Inferior parietal cortex (tissue), 1 donor: ENCODE measurements around the gene NR2C1.

Experiments
- DNase-seq: peaks from one replicate; pipeline ENCODE4 v3.0.0-alpha.2; 2016; ENCODE audit errors: extremely low spot score

The NR2C1 gene

GRCh38 chr12:95083938-95084337, 10.5 kb upstream of the NR2C1 start:
- no peak for DNase-seq

DNA sequence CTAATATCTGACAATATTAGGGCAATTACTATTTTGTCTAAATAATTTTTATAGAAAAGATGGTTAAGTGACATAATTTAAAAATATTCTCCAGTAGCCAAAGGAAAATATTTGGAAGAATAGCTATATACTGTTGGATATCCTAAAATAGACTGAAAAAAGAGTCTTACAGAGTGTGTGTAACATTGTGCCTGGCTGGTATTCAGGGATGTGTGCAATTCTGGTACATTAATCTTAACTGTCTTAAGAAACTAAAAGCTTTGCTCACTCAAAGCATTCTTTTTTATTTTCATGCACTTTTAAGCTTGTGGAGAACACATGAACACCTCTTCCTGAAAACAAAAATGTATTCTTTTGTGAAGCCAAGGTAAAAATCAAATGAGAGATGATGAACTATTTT, 10.1 kb upstream of the NR2C1 start:
- DNase-seq, result no peak

GRCh38 chr12:95077341-95077740, 3.9 kb upstream of the NR2C1 start:
- DNase-seq, result no peak

GRCh38 chr12:95074766-95075165, 1.3 kb upstream of the NR2C1 start:
- DNase-seq, result no peak

GRCh38 chr12:95073698-95074520, 491 bp upstream of the NR2C1 start:
- no peak for DNase-seq

DNA sequence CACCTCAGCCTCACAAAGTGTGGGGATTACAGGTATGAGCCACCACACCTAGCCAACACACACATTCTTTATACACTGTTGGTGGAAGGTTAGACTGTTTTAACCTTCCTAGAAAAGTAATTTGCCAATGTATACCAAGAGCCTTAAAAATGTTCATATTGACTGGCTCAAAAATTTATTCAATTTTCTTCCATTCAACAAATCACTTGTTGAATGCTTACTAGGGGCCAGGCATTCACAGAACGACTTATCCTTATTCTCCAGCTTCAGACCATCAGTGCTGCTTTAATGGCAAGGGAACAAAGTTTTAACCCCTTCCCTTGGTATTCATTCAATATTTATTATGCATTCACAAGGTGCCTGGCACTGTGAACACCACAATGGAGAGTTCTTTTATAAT, 3.0 kb downstream of the NR2C1 start:
- no peak for DNase-seq

DNA sequence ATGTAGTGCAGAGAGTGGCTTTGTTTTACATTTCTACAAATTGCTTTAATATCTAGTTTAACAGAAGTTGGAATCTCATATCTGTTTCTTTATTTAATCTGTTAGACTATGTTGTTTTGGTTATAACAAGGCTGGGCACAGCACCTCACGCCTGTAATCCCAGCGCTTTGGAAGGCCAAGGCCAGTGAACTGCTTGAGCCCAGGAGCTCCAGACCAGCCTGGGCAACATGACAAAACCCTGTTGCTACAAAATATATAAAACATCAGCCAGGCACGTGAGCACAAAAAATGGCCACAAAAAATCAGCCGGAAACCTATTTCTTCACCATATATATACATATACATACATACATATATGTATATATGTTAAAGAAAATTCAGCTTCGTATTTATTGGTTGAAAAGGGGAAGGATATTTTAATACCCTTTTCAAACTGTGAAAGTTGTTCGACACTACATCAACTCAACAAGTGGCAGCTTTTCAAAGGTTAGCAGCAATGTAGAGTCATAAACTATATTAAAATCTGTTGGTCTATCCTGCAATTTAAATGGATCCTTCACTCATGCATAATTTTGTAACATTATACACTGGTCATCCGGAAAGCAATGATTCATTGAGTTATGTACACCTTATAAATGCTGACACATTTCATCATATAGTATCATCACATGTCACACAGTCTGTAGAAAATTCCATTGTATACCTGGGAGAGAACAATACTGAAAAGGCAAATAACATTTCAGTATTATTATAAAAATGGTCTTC, 7.1 kb downstream of the NR2C1 start:
- DNase-seq, result no peak

DNA sequence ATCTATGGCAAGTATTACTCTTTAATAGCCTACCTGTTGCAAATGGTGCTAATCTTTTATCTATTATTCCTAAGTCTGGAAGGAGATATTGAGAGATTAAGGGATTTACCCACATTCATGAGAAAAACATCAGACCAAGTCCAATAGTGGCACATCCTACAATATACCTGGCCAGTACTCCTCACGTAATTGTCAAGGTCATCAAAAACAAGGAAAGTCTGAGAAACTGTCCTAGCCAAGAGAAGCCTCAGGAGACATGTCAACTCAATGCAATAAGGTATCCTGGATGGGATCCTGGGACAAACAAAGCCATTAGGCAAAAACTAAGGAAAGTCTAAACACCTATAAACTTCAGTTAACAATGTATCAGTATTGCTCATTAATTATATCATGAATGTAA, 12.5 kb downstream of the NR2C1 start:
- no peak for DNase-seq

GRCh38 chr12:95059984-95060383, 13.4 kb downstream of the NR2C1 start:
- DNase-seq, result no peak

GRCh38 chr12:95057424-95057823, 16.0 kb downstream of the NR2C1 start:
- DNase-seq, result no peak

DNA sequence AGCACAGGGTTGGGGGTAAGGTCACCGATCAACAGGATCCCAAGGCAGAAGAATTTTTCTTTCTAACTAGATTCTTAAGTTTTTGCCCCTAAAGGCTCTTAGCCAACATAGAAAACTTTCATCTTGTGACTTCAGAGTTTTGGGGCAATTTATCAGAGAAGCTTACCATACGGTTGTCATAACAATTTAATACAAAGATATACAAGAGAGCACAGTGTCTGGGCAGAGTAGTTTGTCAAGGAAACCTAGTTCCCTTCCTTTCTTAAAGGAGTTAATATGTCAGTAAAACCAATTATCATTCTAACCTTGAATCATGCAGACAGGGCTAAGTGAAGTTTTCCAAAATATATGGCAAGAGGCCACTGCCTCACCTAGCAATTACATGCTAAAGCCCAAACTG, 18.4 kb downstream of the NR2C1 start:
- no peak for DNase-seq

- DNase-seq, result no peak
These were observed 19.2 kb downstream of the NR2C1 start for GRCh38 chr12:95054206-95054605.

DNA sequence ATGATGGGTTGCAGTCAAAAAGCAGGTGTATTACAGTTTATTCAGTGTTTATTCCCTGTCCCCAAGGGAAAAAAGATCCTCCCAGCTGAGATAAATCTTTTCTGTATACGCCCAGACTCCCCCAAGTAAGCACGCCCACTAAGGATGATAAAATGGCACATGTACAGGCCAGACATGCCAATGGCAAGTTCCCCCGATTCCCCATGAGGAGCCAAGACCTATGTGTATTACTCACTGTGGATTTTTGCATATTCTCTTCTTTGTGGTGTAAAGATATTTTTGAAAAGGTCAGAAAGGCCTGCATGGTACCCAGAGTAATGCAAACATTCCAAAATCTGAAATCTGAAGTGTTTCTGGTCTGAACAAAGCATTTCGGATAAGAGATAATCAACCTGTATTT, 22.2 kb downstream of the NR2C1 start:
- no peak for DNase-seq

DNA sequence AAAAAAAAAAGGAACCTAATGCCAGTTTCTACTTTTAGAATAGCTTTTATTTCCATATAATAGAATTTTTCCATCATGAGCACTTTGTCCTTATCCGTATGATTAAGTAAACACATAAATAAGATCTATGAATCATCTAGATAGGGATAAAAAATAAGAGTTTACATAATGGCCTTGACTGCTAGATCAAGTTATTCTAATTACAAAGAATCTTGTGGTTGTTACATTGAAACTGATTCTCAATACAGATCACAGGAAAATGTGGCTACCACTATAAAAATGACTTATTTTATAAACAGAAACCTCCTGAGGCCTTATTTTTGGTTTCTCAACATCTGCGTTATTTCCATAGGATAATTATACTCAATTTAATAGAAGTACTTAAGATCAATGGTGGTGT, 35.5 kb downstream of the NR2C1 start:
- DNase-seq, result no peak

DNA sequence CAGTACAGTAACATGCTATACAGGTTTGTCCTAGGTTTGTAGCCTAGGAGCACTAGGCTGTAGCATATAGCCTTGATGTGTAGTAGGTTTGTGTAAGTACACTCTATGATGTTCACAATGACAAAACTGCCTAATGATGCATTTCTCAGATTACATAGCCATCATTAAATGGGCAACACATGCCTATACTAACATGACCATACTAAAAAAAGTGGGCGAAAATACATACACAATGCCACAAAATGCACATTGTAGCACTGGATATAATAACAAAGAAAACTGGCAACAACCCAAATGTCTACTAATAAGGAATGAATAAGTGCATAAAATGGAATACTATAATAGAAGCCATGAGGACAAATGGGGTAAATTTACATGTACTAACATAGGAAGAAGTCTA, 38.7 kb downstream of the NR2C1 start:
- DNase-seq, result no peak

GRCh38 chr12:95022477-95022876, 50.9 kb downstream of the NR2C1 start:
- no peak for DNase-seq

- no peak for DNase-seq
These were observed 55.9 kb downstream of the NR2C1 start for GRCh38 chr12:95017482-95017881.

GRCh38 chr12:95016120-95016519, 57.3 kb downstream of the NR2C1 start:
- no peak for DNase-seq

DNA sequence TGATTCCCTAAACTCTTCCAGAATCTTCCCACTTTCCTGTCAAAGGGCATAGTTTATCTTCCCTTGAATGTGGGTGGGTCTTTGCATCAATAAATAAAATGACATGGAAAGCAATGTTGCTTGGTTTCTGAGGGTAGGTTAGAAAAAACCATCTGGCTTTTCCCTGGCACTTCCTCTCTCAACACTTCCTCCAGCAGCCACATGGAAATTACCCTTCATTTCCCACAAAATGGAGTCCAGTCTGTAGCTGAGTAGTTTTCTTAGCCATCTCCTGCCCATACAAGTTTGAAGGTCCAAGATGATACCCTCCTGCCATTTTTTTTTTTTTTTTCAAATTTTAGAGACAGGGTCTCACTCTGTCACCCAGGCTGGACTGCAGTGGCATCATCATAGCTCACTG, 58.9 kb downstream of the NR2C1 start:
- DNase-seq, result no peak

DNA sequence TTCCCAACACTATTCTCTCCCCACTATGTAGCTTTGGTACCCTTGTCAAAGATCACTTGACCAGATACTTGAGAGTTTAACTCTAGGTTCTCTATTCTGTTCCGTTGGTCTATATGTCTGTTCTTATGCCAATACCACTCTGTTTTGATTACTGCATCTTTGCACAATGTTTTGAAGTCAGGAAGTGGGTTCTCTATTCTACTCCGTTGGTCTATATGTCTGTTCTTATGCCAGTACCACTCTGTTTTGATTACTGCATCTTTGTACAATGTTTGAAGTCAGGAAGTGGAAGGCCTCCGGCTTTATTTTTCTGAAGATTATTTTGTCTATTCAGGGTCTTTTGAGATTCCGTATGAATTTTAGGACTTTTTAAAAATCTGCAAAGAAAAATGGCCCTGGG, 67.2 kb downstream of the NR2C1 start:
- no peak for DNase-seq

DNA sequence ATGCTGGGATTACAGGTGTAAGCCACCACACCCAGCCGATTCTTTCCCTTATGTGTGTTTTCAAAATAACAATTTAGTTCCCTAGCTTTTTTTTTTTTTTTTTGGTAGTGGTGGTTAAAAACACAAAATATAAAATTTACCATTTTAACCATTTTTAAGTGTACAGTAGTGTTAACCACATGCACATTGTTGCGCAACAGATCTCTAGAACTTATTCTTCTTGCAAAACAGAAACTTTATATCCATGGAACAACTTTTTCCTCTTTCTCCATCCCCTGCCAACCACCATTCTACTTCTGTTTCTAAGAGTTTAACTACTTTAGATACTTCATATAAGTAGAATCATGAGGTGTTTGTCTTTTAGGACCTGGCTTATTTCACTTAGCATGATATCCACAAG, 68.8 kb downstream of the NR2C1 start:
- no peak for DNase-seq

GRCh38 chr12:95003921-95004272, 69.5 kb downstream of the NR2C1 start:
- no peak for DNase-seq

- peak; percentile 97 for DNase-seq
These were observed 70.1 kb downstream of the NR2C1 start, which contains the start of gene NDUFA12 for GRCh38 chr12:95003213-95003920. Gene NDUFA12 (minus strand): TSS chr12:95003697. CDS start chr12:95003680, 17 bp downstream.
